GM23248 (cell line): ENCODE measurements around the gene CYP27B1.

Source experiments
- EZH2 ChIP-seq: fragments of 200-600 bp; sonication (generic); IDR thresholded peaks from 2 replicates; pipeline ENCODE4 v1.6.1; 2018; ENCODE audit warnings: antibody characterized with exemption, mild to moderate bottlenecking; ENCODE audit not compliant: insufficient read depth, poor library complexity, severe bottlenecking
- EZH2phosphoT487 ChIP-seq: fragments of 200-600 bp; sonication (generic); IDR thresholded peaks from 2 replicates; pipeline ENCODE4 v1.6.1; 2018; ENCODE audit warnings: antibody characterized with exemption, moderate library complexity, mild to moderate bottlenecking, low read depth; ENCODE audit not compliant: insufficient read depth

DNA sequence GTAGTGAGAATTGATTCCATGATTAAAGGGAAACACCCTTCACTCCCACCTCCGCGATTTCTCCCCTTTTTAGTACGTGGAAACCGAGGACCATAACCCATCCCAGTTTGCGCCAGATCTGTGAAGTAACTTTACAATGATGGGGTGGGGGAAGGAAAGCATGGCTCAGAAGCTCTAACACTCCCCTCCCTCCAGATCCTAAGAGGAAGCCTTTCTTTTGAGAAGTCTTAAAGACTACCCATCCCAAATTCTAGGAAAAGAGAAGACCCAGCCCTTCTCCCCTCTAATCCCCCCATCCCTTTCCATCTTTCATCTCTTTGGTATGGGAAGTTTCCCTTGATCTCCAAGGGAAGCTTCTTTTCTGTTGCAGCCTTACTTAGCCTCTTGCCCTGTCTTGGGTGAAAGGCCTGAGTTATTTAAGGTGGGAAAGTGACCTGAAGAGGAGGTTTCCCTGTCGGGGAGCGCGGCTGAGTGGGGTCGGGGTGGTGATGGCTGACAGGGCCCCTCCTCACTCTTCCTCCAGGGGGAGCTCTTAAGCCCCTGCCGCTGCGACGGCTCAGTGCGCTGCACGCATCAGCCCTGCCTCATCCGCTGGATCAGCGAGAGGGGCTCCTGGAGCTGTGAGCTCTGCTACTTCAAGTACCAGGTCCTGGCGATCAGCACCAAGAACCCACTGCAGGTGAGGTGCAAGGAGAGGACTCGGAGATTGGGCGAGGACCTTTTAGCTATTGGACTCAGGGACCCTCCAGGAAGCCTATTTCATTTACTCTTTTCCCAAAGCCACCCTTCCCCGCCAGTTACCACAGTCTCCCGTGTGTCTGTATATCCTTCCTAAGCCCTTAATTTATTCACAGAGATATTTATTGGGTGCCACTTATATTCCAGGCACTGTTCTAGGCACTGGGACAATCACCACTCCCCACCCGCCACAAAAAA is 10.2 kb downstream of the CYP27B1 start:
- TF ChIP-seq EZH2 (no peak), EZH2phosphoT487 (no peak)
